Measurements from ENCODE around the gene CSF2RB. TPM values are rescaled to one million over a fixed set of nuclear protein-coding genes. Genes with fewer than 3 reads are reported as not detected.

CSF2RB gene
- total RNA-seq, 1 donor from 2014 or later, result not detected

DNA sequence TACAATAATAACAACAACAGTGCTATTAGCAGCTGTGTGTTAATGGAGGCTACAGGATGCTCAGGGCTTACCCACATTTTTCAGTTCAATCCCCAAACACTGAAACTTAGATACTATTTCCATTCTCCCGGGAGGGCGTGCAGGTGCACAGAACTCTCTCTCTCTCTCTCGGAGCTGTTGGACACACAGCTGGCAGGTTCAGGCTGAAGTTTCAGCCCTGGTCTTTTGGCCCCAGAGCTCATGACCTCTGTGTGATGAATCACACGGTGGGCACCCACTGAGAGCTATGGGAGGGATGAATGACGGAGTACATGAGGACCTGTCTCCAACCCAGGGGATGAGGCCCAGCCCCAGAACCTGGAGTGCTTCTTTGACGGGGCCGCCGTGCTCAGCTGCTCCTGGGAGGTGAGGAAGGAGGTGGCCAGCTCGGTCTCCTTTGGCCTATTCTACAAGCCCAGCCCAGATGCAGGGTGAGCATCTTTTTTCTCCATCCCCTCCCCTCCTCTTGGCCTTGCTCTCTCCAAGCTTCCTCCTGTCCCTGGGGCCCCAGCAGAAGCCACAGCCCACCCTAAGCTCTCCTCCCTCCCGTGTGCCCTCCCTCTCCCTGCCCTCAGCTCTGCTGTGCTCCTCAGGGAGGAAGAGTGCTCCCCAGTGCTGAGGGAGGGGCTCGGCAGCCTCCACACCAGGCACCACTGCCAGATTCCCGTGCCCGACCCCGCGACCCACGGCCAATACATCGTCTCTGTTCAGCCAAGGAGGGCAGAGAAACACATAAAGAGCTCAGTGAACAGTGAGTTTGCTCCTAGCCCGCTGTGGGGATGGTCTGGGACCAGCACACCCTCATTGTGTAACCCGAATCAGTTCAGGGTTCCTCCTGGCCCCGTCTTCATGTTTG lies 16.9 kb downstream of the CSF2RB start:
- DNase-seq (ENCODE audit: low read depth) (no peak), FAIRE-seq (no peak)
- H3K27me3 ChIP-seq (ENCODE audit: control insufficient read depth, insufficient read depth, low read length), result no peaks in the 10 kb centered on the region
- TF ChIP-seq CTCF (IDR thresholded peaks at IDR 0.05; ENCODE audit: insufficient read depth, low read length, severe bottlenecking), result no peak
- no peak overlapping the region for H3K4me3 ChIP-seq (ENCODE audit: low read depth, low read length)
- H3K36me3 ChIP-seq (ENCODE audit: control insufficient read depth, insufficient read depth, low read length), result no peaks in the 10 kb centered on the region

DNA sequence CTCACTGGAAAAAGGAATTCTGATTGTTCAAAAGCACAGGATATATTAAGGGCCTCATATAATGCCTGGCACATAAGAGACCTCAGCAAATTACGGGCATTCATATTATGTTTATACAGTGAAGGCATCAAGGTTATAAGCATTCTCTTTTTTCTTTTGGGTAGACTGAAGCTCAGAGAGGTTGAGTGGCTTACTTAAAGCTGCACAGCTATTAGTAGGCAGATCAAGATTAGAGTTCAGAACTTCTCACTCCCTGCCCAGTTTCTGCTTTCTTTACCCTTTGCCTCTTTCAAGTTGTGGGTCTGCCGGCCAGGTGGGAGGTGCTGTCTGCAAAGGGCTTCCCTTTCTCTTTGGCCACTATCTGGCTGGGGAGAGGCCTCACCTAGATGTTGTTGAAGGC lies 18.0 kb downstream of the CSF2RB start:
- FAIRE-seq (no peak), DNase-seq (ENCODE audit: low read depth) (no peak)
- no peak for TF ChIP-seq CTCF (IDR thresholded peaks at IDR 0.05; ENCODE audit: insufficient read depth, low read length, severe bottlenecking)
- no peaks in the 10 kb centered on the region for H3K27me3 ChIP-seq (ENCODE audit: control insufficient read depth, insufficient read depth, low read length)
- H3K4me3 ChIP-seq (ENCODE audit: low read depth, low read length), result no peak overlapping the region
- H3K36me3 ChIP-seq (ENCODE audit: control insufficient read depth, insufficient read depth, low read length), result no peaks in the 10 kb centered on the region

- DNase-seq (ENCODE audit: low read depth) (peak; percentile 3), FAIRE-seq (peak; percentile 36)
- H3K27me3 ChIP-seq (ENCODE audit: control insufficient read depth, insufficient read depth, low read length), result no peaks in the 10 kb centered on the region
- no peaks in the 10 kb centered on the region for H3K36me3 ChIP-seq (ENCODE audit: control insufficient read depth, insufficient read depth, low read length)
- H3K4me3 ChIP-seq (ENCODE audit: low read depth, low read length), result no peak overlapping the region
- no peak for TF ChIP-seq CTCF (IDR thresholded peaks at IDR 0.05; ENCODE audit: insufficient read depth, low read length, severe bottlenecking)
These were observed 20.4 kb downstream of the CSF2RB start for GRCh38 chr22:36933629-36934417.

DNA sequence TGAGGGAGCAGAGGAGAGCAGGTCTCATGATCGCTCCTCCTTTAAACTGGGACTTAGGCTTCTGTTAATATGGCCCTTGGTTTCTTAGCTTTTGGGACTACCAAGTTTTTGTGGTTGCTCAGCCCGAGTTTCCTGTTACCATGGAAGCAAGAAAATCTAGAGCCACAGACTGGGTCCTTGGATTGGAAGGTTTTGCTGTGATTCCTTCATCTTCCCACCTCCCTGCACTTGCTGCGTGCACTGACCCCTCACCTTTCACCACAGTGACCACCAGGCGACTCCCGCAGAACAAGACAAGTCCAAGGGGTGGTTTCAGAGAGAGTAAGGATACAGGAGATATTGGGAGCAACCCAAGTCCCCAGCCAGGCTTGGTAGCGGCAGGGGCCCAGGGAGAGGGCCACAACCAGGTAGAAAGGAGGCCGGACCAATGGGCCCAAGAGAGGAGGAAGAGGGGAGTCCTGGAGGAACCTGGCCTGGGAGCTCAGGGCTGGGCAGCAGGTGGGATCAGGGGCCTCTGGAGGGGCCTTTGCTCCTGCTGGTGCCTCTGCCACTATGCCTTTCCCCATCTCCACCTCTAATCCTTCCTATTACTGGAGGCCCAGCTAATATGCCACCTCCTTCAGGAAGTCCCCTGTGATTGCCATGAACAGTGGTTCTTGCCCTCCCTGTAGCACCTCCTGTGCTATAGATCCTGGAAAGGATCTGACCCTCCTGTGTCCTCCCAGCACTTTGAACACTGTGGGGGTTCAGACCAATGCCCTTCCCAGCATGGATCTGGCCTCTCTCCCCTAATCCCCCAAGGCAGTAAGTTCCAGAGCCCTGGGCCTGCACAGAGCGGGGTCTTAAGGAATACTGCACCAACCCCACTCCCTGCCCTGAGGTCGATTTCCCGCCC lies 21.2 kb downstream of the CSF2RB start:
- FAIRE-seq (peak; percentile 55), DNase-seq (ENCODE audit: low read depth) (no peak)
- H3K27me3 ChIP-seq (ENCODE audit: control insufficient read depth, insufficient read depth, low read length), result no peaks in the 10 kb centered on the region
- H3K4me3 ChIP-seq (ENCODE audit: low read depth, low read length), result no peak overlapping the region
- no peak for TF ChIP-seq CTCF (IDR thresholded peaks at IDR 0.05; ENCODE audit: insufficient read depth, low read length, severe bottlenecking)
- H3K36me3 ChIP-seq (ENCODE audit: control insufficient read depth, insufficient read depth, low read length), result no peaks in the 10 kb centered on the region

DNA sequence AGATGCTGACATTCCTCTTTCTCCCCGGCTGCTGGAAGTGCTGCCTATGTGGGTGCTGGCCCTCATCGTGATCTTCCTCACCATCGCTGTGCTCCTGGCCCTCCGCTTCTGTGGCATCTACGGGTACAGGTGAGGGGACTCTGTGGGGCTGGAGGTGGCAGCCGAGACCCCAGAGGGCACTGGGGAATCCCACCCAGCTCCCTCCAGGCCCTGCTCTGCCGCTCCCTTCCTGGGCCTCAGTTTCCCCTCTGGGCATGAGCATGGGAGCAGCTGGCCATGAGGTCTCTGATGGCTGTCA lies 21.8 kb downstream of the CSF2RB start:
- H3K4me3 ChIP-seq (ENCODE audit: low read depth, low read length), result no peak overlapping the region
- no peaks in the 10 kb centered on the region for H3K27me3 ChIP-seq (ENCODE audit: control insufficient read depth, insufficient read depth, low read length)
- FAIRE-seq (no peak), DNase-seq (ENCODE audit: low read depth) (no peak)
- H3K36me3 ChIP-seq (ENCODE audit: control insufficient read depth, insufficient read depth, low read length), result no peaks in the 10 kb centered on the region
- no peak for TF ChIP-seq CTCF (IDR thresholded peaks at IDR 0.05; ENCODE audit: insufficient read depth, low read length, severe bottlenecking)
